ENCODE data around the gene SNRK.

DNA sequence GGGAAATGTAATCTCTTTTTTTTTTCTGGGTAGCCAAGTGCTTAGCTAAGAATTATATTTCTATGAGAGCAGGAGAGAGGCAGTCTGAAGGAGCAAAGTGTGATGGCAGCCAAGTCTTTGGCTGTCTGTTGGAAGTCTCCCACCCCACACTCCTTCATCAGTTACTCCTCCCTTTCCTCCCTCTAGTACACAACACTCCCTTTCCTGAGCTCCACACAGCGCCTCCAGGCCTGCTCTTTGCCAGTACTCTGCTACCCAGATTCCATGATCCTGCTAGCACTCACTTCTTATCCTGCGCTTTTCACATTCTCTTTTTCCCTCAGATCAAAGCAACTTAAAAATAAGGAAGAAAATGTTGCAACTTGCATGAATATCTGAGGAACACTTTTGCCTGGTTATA is 37.4 kb upstream of the SNRK start:
- TF ChIP-seq JUN (CRISPR knock-in tag; IDR thresholded peaks at IDR 0.05): no peak
- TF ChIP-seq, protein P1, sequence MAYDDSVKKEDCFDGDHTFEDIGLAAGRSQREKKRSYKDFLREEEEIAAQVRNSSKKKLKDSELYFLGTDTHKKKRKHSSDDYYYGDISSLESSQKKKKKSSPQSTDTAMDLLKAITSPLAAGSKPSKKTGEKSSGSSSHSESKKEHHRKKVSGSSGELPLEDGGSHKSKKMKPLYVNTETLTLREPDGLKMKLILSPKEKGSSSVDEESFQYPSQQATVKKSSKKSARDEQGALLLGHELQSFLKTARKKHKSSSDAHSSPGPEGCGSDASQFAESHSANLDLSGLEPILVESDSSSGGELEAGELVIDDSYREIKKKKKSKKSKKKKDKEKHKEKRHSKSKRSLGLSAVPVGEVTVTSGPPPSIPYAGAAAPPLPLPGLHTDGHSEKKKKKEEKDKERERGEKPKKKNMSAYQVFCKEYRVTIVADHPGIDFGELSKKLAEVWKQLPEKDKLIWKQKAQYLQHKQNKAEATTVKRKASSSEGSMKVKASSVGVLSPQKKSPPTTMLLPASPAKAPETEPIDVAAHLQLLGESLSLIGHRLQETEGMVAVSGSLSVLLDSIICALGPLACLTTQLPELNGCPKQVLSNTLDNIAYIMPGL (CRISPR knock-in tag; IDR thresholded peaks at IDR 0.05): no peak
- TF ChIP-seq, protein P2, sequence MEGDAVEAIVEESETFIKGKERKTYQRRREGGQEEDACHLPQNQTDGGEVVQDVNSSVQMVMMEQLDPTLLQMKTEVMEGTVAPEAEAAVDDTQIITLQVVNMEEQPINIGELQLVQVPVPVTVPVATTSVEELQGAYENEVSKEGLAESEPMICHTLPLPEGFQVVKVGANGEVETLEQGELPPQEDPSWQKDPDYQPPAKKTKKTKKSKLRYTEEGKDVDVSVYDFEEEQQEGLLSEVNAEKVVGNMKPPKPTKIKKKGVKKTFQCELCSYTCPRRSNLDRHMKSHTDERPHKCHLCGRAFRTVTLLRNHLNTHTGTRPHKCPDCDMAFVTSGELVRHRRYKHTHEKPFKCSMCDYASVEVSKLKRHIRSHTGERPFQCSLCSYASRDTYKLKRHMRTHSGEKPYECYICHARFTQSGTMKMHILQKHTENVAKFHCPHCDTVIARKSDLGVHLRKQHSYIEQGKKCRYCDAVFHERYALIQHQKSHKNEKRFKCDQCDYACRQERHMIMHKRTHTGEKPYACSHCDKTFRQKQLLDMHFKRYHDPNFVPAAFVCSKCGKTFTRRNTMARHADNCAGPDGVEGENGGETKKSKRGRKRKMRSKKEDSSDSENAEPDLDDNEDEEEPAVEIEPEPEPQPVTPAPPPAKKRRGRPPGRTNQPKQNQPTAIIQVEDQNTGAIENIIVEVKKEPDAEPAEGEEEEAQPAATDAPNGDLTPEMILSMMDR (IDR thresholded peaks at IDR 0.05): no peak
- TF ChIP-seq ESRRA (CRISPR knock-in tag; IDR thresholded peaks at IDR 0.05; ENCODE audit: borderline replicate concordance): no peak
- TF ChIP-seq ZNF671 (CRISPR knock-in tag; IDR thresholded peaks at IDR 0.05): no peak
- TF ChIP-seq, protein P3, sequence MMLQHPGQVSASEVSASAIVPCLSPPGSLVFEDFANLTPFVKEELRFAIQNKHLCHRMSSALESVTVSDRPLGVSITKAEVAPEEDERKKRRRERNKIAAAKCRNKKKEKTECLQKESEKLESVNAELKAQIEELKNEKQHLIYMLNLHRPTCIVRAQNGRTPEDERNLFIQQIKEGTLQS (CRISPR knock-in tag; conservative IDR thresholded peaks at IDR 0.05): no peak
- TF ChIP-seq, protein P4, sequence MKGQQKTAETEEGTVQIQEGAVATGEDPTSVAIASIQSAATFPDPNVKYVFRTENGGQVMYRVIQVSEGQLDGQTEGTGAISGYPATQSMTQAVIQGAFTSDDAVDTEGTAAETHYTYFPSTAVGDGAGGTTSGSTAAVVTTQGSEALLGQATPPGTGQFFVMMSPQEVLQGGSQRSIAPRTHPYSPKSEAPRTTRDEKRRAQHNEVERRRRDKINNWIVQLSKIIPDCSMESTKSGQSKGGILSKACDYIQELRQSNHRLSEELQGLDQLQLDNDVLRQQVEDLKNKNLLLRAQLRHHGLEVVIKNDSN (CRISPR knock-in tag; IDR thresholded peaks at IDR 0.05): no peak
- TF ChIP-seq GABPB1 (CRISPR knock-in tag; IDR thresholded peaks at IDR 0.05): no peak
- TF ChIP-seq IRF2 (CRISPR knock-in tag; IDR thresholded peaks at IDR 0.05; ENCODE audit: borderline replicate concordance, low read depth): no peak
- TF ChIP-seq TEAD4 (CRISPR knock-in tag; IDR thresholded peaks at IDR 0.05): no peak
- TF ChIP-seq NFE2L1 (CRISPR knock-in tag; IDR thresholded peaks at IDR 0.05): no peak
- no peak for TF ChIP-seq CREB1 (CRISPR knock-in tag; IDR thresholded peaks at IDR 0.05)
- TF ChIP-seq ELF4 (CRISPR knock-in tag; IDR thresholded peaks at IDR 0.05; ENCODE audit: low read depth): no peak

Data from WTC11 (cell line).